ENCODE measurements around the gene POTEF.
A peak's percentile ranks its signal among the peaks of the same experiment; 100 is the strongest.
"Not testable (repeated sequence)": the region's sequence is repeated elsewhere in the genome, so short reads cannot be mapped to it uniquely, and the experiment has no call there.

POTEF gene

DNA sequence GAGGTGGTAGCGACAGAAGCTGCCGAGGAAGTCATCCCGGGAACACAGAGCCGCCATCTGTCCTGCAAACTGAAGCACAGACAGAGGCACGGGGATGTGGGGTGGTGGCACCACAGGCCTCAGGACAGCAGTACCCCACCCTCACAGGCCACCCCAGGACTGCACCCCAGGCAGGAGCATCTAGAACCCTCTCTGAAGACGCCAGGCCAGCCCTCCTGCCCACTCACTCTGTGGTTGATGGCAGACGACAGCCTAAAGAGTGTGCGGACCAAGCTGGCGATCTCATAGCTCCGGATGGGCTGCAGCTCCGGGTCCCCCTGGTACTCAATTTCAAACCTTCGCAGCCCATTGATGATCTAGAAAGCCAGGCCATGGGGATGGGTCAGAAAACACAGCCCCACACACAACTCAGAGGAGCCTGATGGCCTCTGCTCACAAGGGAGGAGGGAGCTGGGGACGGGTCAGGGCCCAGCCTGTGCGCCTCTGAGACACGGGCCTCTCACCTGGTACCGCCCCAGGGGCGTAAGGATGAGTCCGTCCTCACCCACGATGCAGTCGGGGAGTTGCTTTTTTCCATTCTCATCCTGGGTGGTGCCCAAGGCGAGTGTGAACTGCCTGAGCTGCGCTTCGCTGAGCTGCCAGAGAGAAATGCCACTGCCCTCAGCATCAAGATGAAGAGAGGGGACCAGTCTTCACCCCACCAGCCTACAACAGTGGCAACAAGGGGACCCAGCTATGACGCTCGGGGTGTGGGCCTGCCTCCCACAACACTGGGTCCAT lies 24.0 kb upstream of the POTEF start:
- DNase-seq = no peak

GRCh38 chr2:130152136-130152815 lies 23.3 kb upstream of the POTEF start:
- DNase-seq = not testable (repeated sequence)

DNA sequence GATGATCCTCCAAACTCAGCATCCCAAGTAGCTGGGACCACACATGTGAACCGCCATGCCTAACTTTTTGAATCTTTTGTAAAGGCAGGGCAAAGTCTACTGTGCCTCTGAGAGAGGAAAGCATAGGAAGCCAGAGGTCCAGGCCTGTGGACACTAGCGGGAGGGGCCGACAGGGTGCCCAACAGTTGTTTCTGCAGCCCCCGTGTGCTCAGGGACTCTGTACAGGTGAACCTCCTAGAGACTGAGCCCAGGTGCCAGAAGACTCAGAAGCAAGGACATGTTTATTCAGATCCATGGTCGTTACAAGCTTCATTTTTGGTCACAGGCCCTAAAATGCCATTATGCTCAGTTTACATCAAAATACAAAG lies 22.1 kb upstream of the POTEF start:
- DNase-seq = not testable (repeated sequence)

DNA sequence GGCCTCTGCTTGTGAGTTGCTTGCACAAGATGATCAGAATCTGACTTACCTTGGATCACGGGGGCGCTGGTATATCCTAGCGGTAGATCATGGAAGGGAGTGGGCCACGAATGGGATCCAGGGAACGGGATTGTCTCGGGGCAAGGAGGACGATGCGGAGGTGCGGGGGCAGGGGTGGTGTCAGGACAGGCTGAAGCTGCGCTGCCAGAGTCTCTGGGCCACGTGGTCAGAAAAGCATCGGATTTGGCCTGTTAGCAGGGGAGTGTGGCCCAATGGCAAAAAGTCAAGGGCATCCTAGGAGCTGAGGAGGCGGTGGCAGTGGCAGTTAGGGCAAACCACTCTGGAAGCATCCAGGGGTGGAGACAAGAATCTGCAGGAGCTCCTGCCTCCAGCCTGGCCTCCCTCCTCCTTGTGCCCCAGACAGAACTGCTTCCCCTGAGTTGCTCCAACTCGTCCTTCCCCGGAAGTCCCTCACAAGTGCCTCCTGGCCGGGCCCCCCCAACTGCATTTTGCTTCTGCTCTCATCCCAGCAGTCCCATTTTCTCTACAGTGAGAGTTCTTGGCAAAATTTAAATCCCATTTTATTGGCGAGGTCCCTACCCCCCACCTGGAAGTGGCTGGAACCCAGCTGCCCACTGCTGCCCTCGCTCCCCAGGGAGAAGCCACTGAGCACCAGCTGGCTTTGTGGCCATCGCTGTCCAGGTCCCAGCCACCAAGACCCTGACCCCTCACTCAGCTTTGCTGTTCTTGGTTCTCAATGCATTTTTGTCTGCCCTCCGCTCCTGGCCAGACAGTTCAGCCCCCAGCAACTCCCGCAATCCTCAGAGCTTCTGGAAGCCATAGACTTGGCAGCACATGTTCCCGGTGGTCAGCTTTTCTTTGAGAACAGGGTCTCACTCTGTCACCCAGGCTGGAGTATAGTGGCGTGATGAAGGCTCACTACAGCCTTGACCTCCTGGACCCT lies 21.4 kb upstream of the POTEF start:
- DNase-seq = no peak

DNA sequence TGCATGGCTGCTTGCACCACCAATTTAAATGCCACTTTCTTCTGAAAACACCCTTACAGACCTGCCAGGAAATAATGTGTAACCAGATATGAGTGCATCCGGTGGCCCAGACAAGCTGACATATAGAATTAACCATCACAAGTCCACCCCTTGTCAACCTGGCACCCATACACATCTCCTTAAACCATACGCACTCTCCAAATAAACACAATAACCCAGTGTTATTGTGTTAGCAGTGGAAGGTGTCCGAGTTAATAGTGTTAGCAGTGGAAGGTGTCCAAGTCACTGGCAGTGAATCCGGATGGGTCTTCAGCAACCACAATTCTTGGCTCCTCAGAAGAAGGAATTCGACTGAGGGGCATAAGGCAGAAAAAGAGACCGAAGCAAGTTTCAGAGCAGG lies 19.5 kb upstream of the POTEF start:
- peak; percentile 35 for DNase-seq

GRCh38 chr2:130145006-130145414 lies 16.0 kb upstream of the POTEF start, which contains the start of gene CCDC74B:
Gene CCDC74B (minus strand): TSS chr2:130145112. CDS start chr2:130144996, 116 bp downstream.
- peak; percentile 40 for DNase-seq

- DNase-seq = not testable (repeated sequence)
Observed at GRCh38 chr2:130143266-130144039, 14.4 kb upstream of the POTEF start.

GRCh38 chr2:130142396-130143265 lies 13.6 kb upstream of the POTEF start:
- DNase-seq = not testable (repeated sequence)

DNA sequence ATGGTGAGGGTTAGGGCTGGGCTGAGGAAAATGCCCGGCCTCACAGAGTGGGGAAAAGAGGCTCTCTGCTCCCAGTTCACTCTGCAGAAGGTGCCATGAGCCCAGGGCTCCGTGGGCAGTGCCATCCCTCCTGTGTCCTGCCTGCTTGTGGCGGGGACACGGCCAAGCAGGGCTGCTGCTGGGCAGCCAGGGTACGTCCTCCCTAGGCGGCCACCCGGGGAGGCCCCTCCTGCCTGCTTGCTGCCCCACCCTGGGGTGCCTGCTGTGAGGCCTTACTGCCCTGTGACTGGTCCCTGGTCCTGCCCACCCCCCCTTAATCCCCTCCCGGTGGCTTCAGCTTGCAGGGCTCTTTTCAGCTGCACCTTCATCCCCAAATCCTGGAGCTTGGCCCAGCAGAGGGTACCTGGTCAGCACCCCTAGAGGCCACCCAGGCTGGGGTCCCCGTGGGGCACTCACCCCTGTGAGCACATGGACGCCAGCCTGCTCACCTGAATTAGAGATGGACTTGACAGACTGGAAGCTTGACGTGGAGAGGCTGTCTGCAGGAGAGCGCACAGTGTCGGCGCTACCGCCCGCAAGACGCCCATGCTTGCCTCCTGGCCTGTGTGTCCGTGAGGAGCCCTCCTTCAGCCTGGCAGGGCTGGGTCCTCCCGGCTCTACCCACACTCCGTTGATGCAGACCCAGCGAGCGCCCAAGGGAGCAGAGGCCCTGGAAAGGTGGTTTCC lies 12.8 kb upstream of the POTEF start:
- not testable (repeated sequence) for DNase-seq

- not testable (repeated sequence) for DNase-seq
Observed at GRCh38 chr2:130141002-130141401, 12.0 kb upstream of the POTEF start.

- not testable (repeated sequence) for DNase-seq
Observed at GRCh38 chr2:130140516-130140915, 11.5 kb upstream of the POTEF start.

DNA sequence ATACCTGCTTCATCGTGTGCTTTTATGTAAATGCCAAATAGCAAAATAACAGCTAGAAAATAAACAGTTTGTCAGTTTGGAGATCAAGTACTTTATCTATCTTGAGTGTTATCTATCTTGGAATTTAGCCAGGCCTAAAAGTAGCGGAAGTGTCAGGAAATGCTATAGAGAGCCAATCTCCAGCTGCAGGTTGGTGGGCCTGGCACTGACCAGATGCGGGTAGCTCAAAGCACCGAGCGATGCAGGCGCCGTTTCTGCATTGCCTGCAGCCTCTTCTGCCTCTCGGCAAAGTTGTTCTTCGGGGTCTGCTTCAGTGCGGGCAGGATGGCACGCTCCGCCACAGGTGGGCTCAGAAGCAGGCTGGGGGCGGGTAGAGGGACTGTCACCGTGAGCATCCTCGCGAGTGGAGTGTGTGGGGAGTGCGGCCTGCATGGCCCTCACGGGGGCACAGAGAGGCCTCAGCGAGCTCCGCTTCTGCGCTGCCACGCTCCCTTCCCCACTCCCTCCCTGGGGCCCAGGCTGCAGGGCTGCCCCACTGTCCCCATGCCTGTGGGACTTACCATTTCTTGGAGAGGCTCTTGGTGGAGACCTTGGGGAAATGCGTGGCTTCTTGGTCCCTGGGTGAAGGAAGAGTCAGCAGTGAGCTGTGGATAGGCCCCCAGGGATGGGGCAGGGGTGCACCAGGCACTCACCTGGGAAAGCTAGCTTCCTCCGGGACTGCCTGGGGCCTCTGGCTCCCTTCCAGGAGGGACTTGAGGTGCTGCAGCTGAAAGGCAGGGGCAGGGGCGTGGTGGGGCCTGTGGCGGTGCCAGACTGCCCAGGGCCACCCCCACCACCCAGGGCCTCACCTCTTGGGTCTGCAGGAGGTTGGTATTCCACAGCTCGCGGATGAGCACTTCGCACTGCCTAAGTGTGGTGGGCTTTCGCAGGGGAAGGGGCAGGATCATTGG lies 10.6 kb upstream of the POTEF start:
- DNase-seq = peak; percentile 37

GRCh38 chr2:130138841-130139251 lies 9.8 kb upstream of the POTEF start:
- DNase-seq = peak; percentile 51

DNA sequence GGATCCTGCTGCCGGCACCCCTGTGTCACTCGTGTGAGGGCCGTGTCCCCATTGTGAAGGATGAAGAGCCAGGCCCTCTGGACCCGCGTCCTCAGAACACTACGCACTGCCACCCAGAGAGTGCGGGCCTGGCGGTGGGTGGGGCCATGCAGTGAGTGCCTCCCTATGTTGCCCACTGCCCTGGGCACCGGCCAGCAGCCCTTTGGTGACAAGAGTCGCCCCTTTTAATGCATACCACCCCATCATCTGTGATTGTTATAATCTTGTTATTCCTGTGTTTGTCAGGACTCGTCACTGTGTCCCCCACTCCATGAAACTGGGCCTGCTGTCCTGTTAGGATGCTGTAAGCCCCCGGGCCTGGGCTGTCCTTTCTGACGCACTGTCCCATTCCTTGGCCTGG lies 9.3 kb upstream of the POTEF start:
- DNase-seq = not testable (repeated sequence)

- not testable (repeated sequence) for DNase-seq
Observed at GRCh38 chr2:130137118-130137517, 8.1 kb upstream of the POTEF start.

- DNase-seq = not testable (repeated sequence)
Observed at GRCh38 chr2:130136546-130136945, 7.5 kb upstream of the POTEF start.

GRCh38 chr2:130135692-130136541 lies 6.9 kb upstream of the POTEF start:
- no peak for DNase-seq

DNA sequence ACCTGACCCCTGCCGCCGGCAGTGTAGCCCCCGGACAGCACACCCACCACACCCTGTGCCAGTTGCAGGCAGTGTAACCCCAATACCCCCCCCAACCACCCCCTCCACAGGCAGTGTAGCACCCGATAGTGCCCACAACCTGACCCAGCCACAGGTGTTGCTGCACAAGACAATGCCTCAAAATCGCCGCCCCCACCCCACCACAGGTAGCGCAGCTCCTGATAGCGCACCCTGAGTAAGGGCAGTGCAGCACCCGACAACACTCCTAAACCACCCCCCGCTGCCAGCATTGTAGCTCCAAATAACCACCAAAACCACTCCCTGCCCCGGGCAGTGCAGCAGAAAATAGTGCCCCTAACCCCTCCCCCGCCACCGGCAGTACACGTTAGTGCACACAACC lies 558 bp downstream of the POTEF start:
- DNase-seq = not testable (repeated sequence)
